A673 (cell line): ENCODE measurements around the gene ACOXL.

Experiments
- CTCF ChIP-seq: fragments of 300-800, 200-600 bp; sonication (generic); conservative IDR thresholded peaks from 2 replicates; pipeline ENCODE4 v1.5.1; 2017; ENCODE audit warnings: low read depth, mild to moderate bottlenecking, antibody characterized with exemption, low read length, moderate library complexity, mixed read lengths
- EZH2 ChIP-seq: fragments of 200-600 bp; sonication (generic); IDR thresholded peaks from 2 replicates; pipeline ENCODE4 v1.6.1; 2017; ENCODE audit warnings: borderline replicate concordance, low read depth, mild to moderate bottlenecking, mixed read lengths, antibody characterized with exemption, low read length; ENCODE audit not compliant: poor library complexity, severe bottlenecking

- no peak for TF ChIP-seq CTCF
- TF ChIP-seq EZH2: no peak
Measured at GRCh38 chr2:110910423-110910822, 178.1 kb downstream of the ACOXL start.
